Trophoblast cell (in vitro differentiated cells and primary cell): Measurements from ENCODE around the gene SKA3.
"Not testable (repeated sequence)": the region's sequence is repeated elsewhere in the genome, so short reads cannot be mapped to it uniquely, and the experiment has no call there.

Experiments used
- DNase-seq, 2 donors: peaks; one replicate each; pipeline ENCODE4 v3.0.0-alpha.2; 2016
- H2AFZ ChIP-seq: 2 replicates; pipeline ENCODE4 v1.6.1; 2013; ENCODE audit warnings: low read length, moderate library complexity, mild to moderate bottlenecking; ENCODE audit not compliant: insufficient read depth, poor library complexity
- H2AK5ac ChIP-seq: 2 replicates; pipeline ENCODE4 v1.6.1; 2013; ENCODE audit warnings: mild to moderate bottlenecking, low read length
- H2BK120ac ChIP-seq: 2 replicates; pipeline ENCODE4 v1.6.1; 2013; ENCODE audit warnings: low read length, mild to moderate bottlenecking, moderate library complexity; ENCODE audit not compliant: insufficient read depth, poor library complexity
- H2BK12ac ChIP-seq: 2 replicates; pipeline ENCODE4 v1.6.1; 2013; ENCODE audit warnings: mild to moderate bottlenecking, low read length, moderate library complexity
- H2BK5ac ChIP-seq: 2 replicates; pipeline ENCODE4 v1.6.1; 2013; ENCODE audit warnings: low read length, low read depth, moderate library complexity, mild to moderate bottlenecking; ENCODE audit not compliant: poor library complexity
- H3K14ac ChIP-seq: 2 replicates; pipeline ENCODE4 v1.6.1; 2013; ENCODE audit warnings: mild to moderate bottlenecking, low read length
- H3K18ac ChIP-seq: 2 replicates; pipeline ENCODE4 v1.6.1; 2013; ENCODE audit warnings: mild to moderate bottlenecking, low read length
- H3K23ac ChIP-seq: 2 replicates; pipeline ENCODE4 v1.6.1; 2013; ENCODE audit warnings: low read length
- H3K27ac ChIP-seq: 2 replicates; pipeline ENCODE4 v1.5.1; 2013; ENCODE audit warnings: low read depth, mild to moderate bottlenecking, inconsistent platforms, low read length, moderate library complexity
- H3K27me3 ChIP-seq: 2 replicates; pipeline ENCODE4 v1.6.1; 2013; ENCODE audit warnings: inconsistent platforms, mild to moderate bottlenecking, low read length, moderate library complexity; ENCODE audit not compliant: insufficient read depth
- H3K36me3 ChIP-seq, 2 experiments: 1 replicate in 1 of 2; 2 replicates in 1 of 2; pipeline ENCODE4 v1.6.1; 2013; ENCODE audit warnings: low read length in 2 of 2, mild to moderate bottlenecking in 2 of 2, moderate library complexity in 1 of 2; ENCODE audit not compliant: insufficient read depth in 2 of 2, control insufficient read depth in 1 of 2
- H3K4ac ChIP-seq: 2 replicates; pipeline ENCODE4 v1.6.1; 2013; ENCODE audit warnings: low read depth, mild to moderate bottlenecking, low read length, moderate library complexity
- H3K4me1 ChIP-seq, 2 experiments: 1 replicate in 1 of 2; 2 replicates in 1 of 2; pipeline ENCODE4 v1.6.1; 2013; ENCODE audit warnings: low read length in 2 of 2, mild to moderate bottlenecking in 2 of 2, moderate library complexity in 1 of 2; ENCODE audit not compliant: insufficient read depth in 2 of 2, control insufficient read depth in 1 of 2
- H3K4me2 ChIP-seq: 2 replicates; pipeline ENCODE4 v1.6.1; 2013; ENCODE audit warnings: inconsistent platforms, mild to moderate bottlenecking, low read length, moderate library complexity
- H3K4me3 ChIP-seq: 2 replicates; pipeline ENCODE4 v1.5.1; 2013; ENCODE audit warnings: mild to moderate bottlenecking, low read depth, low read length, inconsistent platforms
- H3K79me1 ChIP-seq: one replicate; pipeline ENCODE4 v1.6.1; 2013; ENCODE audit warnings: low read length
- H3K79me2 ChIP-seq: 2 replicates; pipeline ENCODE4 v1.6.1; 2013; ENCODE audit warnings: low read length, mild to moderate bottlenecking; ENCODE audit not compliant: control insufficient read depth, insufficient read depth, poor library complexity
- H3K9ac ChIP-seq: 2 replicates; pipeline ENCODE4 v1.6.1; 2013; ENCODE audit warnings: mild to moderate bottlenecking, low read length
- H3K9me3 ChIP-seq: 2 replicates; pipeline ENCODE4 v1.6.1; 2013; ENCODE audit warnings: low read depth, mild to moderate bottlenecking, control low read depth, inconsistent platforms, low read length; ENCODE audit not compliant: insufficient read depth
- H4K12ac ChIP-seq: 2 replicates; pipeline ENCODE4 v1.6.1; 2013; ENCODE audit warnings: low read depth, mild to moderate bottlenecking, low read length, moderate library complexity
- H4K8ac ChIP-seq: 2 replicates; pipeline ENCODE4 v1.6.1; 2013; ENCODE audit warnings: low read depth, mild to moderate bottlenecking, low read length, moderate library complexity
- H4K91ac ChIP-seq: one replicate; pipeline ENCODE4 v1.6.1; 2013; ENCODE audit warnings: low read depth, mild to moderate bottlenecking, low read length, moderate library complexity
- whole genome bisulfite sequencing: extraction: QIAGEN DNeasy Blood & Tissue Kit; methylation state at CpG from one replicate; pipeline ENCODE4 v1.1.7; 2013; ENCODE audit warnings: missing lambda C conversion rate; ENCODE audit not compliant: insufficient read length, insufficient coverage; ENCODE audit errors: extremely low coverage; 5-methylcytosine and 5-hydroxymethylcytosine counted together

The SKA3 gene

DNA sequence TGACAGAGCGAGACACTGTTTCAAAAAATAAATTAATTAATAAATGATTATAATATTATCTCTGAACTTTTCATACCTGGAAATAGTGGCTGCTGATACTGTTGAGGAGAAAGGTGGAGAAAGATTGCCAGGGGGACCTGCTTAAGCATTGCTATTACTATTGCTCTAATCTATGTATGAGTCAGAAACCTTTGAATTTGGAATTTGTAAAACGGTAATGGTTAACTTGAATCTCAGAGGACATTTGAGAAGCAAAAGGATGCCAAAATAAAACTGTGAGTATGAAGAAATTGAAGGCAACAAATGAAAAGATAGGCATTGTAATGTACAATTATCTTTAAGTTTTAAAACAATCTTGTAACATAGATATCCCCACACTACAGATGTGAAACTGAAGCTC lies 5.3 kb upstream of the SKA3 start:
- no peak for DNase-seq
- Histone ChIP-seq H2BK12ac (no peak overlapping the region), H3K27ac (no peak overlapping the region), H2AFZ (no peak overlapping the region), H3K4me1 (peaks cover 3 to 4% of the 10 kb centered on the region in 2 experiments), H3K18ac (no peak overlapping the region), H3K23ac (no peak overlapping the region), H4K8ac (no peak overlapping the region), H3K79me1 (peaks cover 4% of the 10 kb centered on the region), H4K91ac (no peak overlapping the region), H2BK120ac (no peak overlapping the region), H3K27me3 (no peaks in the 10 kb centered on the region), H3K79me2 (peaks cover 3% of the 10 kb centered on the region), H2BK5ac (no peak overlapping the region), H3K4ac (no peak overlapping the region), H3K4me3 (no peak overlapping the region), H3K14ac (no peak overlapping the region), H3K36me3 (peaks cover 0 to 2% of the 10 kb centered on the region in 2 experiments), H2AK5ac (no peak overlapping the region), H3K4me2 (no peak overlapping the region), H4K12ac (no peak overlapping the region), H3K9ac (no peak overlapping the region), H3K9me3 (no peaks in the 10 kb centered on the region)
- WGBS = no CpG with 5 or more reads among the region's 2 CpGs

DNA sequence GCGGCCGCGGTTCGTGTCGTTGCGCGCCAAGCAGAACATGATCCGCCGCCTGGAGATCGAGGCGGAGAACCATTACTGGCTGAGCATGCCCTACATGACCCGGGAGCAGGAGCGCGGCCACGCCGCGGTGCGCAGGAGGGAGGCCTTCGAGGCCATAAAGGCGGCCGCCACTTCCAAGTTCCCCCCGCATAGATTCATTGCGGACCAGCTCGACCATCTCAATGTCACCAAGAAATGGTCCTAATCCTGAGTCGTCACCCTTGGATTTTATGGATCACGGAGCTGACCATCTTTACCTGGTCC lies 581 bp upstream of the SKA3 start:
- H3K79me1 ChIP-seq = peaks cover 9% of the 10 kb centered on the region
- H3K4me3 ChIP-seq = peak overlapping the region; percentile 91
- H3K4ac ChIP-seq = peak overlapping the region; percentile 73
- H3K18ac ChIP-seq = peak overlapping the region; percentile 91
- H3K27ac ChIP-seq = peak overlapping the region; percentile 96
- peak overlapping the region; percentile 80 for H2BK5ac ChIP-seq
- peak overlapping the region; percentile 62 for H3K4me2 ChIP-seq
- H2AFZ ChIP-seq = peak overlapping the region; percentile 80
- no CpG with 5 or more reads among the region's 26 CpGs for WGBS
- peak overlapping the region; percentile 97 for H4K8ac ChIP-seq
- peaks cover 0 to 2% of the 10 kb centered on the region in 2 experiments for H3K36me3 ChIP-seq
- peak overlapping the region; percentile 78 for H3K14ac ChIP-seq
- peak overlapping the region; percentile 93 for H4K12ac ChIP-seq
- H3K23ac ChIP-seq = no peak overlapping the region
- H3K27me3 ChIP-seq = no peaks in the 10 kb centered on the region
- no peaks in the 10 kb centered on the region for H3K9me3 ChIP-seq
- H2AK5ac ChIP-seq = peak overlapping the region; percentile 20
- H2BK120ac ChIP-seq = peak overlapping the region; percentile 77
- H2BK12ac ChIP-seq = no peak overlapping the region
- H3K4me1 ChIP-seq = peaks cover 3 to 8% of the 10 kb centered on the region in 2 experiments
- H4K91ac ChIP-seq = peak overlapping the region; percentile 91
- peak overlapping the region; percentile 91 for H3K9ac ChIP-seq
- H3K79me2 ChIP-seq = peaks cover 10% of the 10 kb centered on the region
- DNase-seq = no peak

DNA sequence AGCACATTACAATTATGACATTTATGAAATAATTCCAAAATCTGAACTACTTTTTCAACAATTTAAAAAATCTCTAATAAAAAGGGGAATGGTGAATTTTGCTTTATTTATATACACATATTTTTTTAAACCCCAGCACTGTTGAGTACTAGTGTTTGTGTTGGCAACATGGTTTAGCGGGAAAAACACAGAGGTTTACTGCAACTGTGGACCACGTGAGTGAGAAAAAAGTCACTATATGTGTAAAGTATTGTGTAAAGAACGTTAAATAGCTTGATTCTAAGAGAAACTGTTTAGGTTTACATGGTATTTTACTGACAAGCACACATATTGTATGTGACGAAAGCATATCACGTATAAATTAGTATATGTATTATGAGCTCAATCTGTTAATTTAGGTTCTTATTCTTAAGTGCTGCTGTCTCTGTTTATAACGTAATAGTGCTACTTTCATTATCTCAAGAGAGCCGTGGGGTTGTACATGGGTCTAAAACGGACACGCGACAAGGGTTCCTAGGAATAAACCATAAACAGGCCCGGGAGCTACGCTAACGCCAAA lies 617 bp downstream of the SKA3 start:
- H4K12ac ChIP-seq = peak overlapping the region; percentile 46
- H3K79me1 ChIP-seq = peaks cover 9% of the 10 kb centered on the region
- peak overlapping the region; percentile 91 for H3K9ac ChIP-seq
- no peak overlapping the region for H2BK12ac ChIP-seq
- no peak overlapping the region for H2BK120ac ChIP-seq
- no CpG with 5 or more reads among the region's 13 CpGs for WGBS
- peak overlapping the region; percentile 99 for H3K4me3 ChIP-seq
- peaks cover 10% of the 10 kb centered on the region for H3K79me2 ChIP-seq
- H3K36me3 ChIP-seq = peaks cover 6% of the 10 kb centered on the region in 2 experiments
- H3K27me3 ChIP-seq = no peaks in the 10 kb centered on the region
- H3K18ac ChIP-seq = peak overlapping the region; percentile 79
- peaks cover 3 to 8% of the 10 kb centered on the region in 2 experiments for H3K4me1 ChIP-seq
- peak overlapping the region; percentile 15 for H2BK5ac ChIP-seq
- H4K91ac ChIP-seq = peak overlapping the region; percentile 78
- peak overlapping the region; percentile 75 for H3K4ac ChIP-seq
- H4K8ac ChIP-seq = peak overlapping the region; percentile 83
- H3K4me2 ChIP-seq = peak overlapping the region; percentile 62
- no peak overlapping the region for H3K23ac ChIP-seq
- peak overlapping the region; percentile 68 for H3K14ac ChIP-seq
- peak overlapping the region; percentile 76 for H3K27ac ChIP-seq
- peak overlapping the region; percentile 91 for H2AFZ ChIP-seq
- DNase-seq = peak; percentile 10 to 53
- H2AK5ac ChIP-seq = no peak overlapping the region
- no peaks in the 10 kb centered on the region for H3K9me3 ChIP-seq

DNA sequence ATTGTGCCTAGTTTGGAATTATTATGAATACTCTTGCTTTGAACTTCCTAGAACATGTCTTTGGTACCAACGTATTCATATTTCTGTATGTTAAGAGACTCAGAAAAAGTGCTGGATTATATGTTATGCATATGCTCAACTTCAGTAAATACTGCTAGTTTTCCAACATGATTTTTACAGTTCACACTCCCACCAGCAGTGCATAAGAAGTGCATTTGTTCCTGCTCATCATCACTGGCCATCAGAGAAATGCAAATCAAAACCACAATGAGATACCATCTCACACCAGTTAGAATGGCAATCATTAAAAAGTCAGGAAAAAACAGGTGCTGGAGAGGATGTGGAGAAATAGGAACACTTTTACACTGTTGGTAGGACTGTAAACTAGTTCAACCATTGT lies 2.6 kb downstream of the SKA3 start:
- not testable (repeated sequence) for H2BK12ac ChIP-seq, H3K9ac ChIP-seq, H3K4me2 ChIP-seq, DNase-seq, H3K9me3 ChIP-seq, H4K91ac ChIP-seq, H3K79me1 ChIP-seq, H3K23ac ChIP-seq, H3K4me1 ChIP-seq, H4K12ac ChIP-seq, H3K4ac ChIP-seq, H2BK5ac ChIP-seq, H3K14ac ChIP-seq, H3K27me3 ChIP-seq, H3K36me3 ChIP-seq, H3K18ac ChIP-seq, H3K4me3 ChIP-seq, H2BK120ac ChIP-seq, H3K27ac ChIP-seq, H2AFZ ChIP-seq, H2AK5ac ChIP-seq, H4K8ac ChIP-seq
- peaks cover 10% of the 10 kb centered on the region for H3K79me2 ChIP-seq
- no CpG with 5 or more reads among the region's 1 CpG for WGBS
